NCI-H1417 (cell line): ENCODE measurements around the gene HDAC3.

Experiments
- DNase-seq, 3 experiments: peaks; one replicate each; lab custom pipeline; 2025; lab: John Stamatoyannopoulos, UW

The HDAC3 gene

GRCh38 chr5:141602606-141603005, 34.0 kb downstream of the HDAC3 start:
- DNase-seq = no peak

DNA sequence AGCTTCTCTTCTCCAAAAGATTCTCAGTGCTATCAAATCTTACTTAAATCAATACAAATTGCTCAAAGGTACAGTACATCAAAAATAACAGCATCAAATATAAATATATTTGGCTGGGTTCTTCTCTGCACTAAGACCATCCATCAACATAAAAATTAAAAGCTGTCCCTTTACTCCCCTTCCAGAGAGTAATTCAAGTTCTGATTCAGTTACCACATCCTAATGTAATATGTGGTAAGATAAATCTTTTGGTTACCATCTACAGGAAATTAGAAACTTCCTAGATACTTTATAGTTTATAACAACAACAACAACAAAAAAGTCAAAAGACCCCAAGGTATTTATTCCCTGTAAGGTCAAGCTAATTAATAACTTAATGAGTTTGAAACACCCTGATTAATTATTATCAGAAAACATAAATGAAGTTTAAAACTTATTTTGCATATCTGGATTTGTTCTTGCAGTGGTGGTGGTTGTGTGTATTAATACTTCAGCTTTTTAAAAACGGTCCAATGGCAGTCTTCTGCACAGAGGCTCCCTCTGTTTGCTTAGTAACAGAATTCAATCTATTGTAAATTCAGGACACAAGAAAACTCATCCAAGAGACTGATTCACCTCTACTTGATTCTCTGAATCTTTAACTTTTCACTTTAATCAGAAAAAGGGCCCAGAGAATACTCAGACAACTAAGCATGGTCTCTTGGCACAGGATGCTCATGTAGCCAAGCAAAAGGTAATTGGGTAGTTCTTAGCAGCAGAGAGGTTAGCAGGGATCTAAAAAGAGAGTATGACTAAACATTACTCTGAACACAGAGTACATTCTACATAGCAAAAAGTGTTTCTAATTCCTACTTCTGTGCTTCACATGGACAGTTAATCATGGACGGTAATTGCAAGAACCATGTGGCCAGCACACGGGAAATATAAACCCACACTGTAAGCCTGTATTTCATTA, 38.0 kb downstream of the HDAC3 start:
- no peak for DNase-seq

DNA sequence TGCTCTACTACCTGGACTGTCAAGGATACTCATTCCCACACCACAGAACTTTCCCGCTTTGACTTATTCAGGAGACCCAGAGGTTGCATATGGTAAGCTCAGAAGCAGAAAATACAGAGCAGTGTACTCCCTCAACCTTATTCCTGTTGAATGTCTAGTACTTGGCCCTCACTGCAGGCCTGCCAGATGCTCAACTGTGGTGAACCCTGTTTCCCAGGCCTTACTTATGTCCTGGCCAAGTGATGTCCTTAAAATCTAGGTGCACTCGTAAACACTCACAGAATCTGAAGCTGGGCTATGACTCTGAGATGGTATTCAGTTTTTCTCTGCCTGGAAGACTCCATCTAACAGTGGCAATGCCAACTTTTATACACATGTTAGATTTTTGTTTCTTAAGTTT, 38.8 kb downstream of the HDAC3 start:
- DNase-seq = no peak

- DNase-seq = no peak
Observed at GRCh38 chr5:141597394-141597793, 39.3 kb downstream of the HDAC3 start.

- DNase-seq = no peak
Observed at GRCh38 chr5:141596867-141597266, 39.8 kb downstream of the HDAC3 start.

GRCh38 chr5:141590127-141590526, 46.5 kb downstream of the HDAC3 start:
- DNase-seq = no peak

DNA sequence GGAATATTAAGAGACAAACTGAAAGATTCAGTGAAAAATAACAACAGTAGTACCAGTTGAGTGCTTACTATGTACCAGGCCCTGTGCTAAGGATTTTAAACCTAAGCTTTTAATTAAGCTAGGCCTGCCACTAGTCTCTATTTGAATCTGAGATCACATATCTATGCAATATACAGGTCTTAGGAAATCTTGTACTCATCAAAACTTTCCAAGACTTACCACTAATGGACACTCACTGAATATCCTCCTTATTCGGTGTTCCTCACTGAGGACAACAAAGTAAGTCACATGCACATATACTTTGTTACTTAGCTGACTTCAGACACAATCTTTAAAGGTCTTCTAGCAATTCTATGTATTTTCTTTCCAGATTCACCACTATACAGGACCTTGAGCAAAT, 50.4 kb downstream of the HDAC3 start:
- no peak for DNase-seq

DNA sequence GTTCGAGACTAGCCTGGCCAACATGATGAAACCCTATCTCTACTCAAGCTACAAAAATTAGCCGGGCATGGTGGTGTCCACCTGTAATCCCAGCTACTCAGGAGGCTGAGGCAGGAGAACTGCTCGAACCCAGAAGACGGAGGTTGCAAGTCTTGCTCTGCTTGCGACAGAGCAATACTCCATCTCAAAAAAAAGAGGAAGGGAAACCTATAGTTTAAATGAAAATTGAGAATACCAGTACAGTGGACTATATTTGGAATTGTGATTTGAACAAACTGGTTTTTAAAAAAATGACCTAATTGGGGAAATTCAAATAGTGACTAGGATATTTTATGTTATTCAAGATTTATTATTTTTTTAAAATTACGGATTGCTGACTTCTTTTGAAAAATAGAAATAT, 51.1 kb downstream of the HDAC3 start:
- no peak for DNase-seq

DNA sequence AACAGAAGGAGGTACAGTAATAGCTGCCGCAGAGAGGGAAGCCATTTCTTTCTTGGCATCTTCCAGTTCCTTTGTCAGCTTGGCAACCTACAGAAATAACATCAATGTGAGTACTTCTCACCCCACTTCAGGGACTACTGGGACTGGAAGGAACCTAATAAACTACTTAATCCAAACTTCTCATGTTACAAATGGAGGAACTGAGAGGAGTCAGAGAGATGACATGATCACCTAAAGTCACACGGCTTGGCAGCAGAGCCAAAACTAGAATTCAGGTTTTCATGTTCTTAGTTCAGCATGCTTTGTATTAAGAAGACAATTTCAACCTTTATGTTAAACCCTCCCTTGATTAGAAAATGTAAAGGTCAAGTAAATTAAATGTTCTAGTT, 62.5 kb downstream of the HDAC3 start:
- DNase-seq = no peak

- no peak for DNase-seq
Observed at GRCh38 chr5:141573489-141574121, 63.0 kb downstream of the HDAC3 start.
